ENCODE data around the gene FTO. TPM values are rescaled to one million over a fixed set of nuclear protein-coding genes. Genes with fewer than 3 reads are reported as not detected.

Gene FTO
- 100 to 1,000 TPM; 125 to 182 (median 164) TPM for total RNA-seq

GRCh38 chr16:53703590-53704444 is at the start of gene FTO, which contains the start of gene RPGRIP1L:
Gene FTO (plus strand): TSS chr16:53704156.
Gene RPGRIP1L (minus strand): TSS chr16:53703859. CDS start chr16:53700723, 3,136 bp downstream.
- peak in 1 of 2 donors; percentile 56 for TF ChIP-seq POLR2A (IDR thresholded peaks at IDR 0.05)
- TF ChIP-seq, protein P1, sequence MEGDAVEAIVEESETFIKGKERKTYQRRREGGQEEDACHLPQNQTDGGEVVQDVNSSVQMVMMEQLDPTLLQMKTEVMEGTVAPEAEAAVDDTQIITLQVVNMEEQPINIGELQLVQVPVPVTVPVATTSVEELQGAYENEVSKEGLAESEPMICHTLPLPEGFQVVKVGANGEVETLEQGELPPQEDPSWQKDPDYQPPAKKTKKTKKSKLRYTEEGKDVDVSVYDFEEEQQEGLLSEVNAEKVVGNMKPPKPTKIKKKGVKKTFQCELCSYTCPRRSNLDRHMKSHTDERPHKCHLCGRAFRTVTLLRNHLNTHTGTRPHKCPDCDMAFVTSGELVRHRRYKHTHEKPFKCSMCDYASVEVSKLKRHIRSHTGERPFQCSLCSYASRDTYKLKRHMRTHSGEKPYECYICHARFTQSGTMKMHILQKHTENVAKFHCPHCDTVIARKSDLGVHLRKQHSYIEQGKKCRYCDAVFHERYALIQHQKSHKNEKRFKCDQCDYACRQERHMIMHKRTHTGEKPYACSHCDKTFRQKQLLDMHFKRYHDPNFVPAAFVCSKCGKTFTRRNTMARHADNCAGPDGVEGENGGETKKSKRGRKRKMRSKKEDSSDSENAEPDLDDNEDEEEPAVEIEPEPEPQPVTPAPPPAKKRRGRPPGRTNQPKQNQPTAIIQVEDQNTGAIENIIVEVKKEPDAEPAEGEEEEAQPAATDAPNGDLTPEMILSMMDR (IDR thresholded peaks at IDR 0.05), result peak in 3 of 6 experiments; percentile 14 to 46 (median 32)
- Histone ChIP-seq H3K9me3 (no peaks in the 10 kb centered on the region), H3K27me3 (no peaks in the 10 kb centered on the region), H3K36me3 (no peaks in the 10 kb centered on the region), H3K27ac (peak within 1 kb of the TSS in 2 of 3 donors; percentile 18 to 50), H3K4me1 (peaks cover 9 to 16% of the 10 kb centered on the region in 2 donors), H3K4me3 (replicated peaks in 1 of 3) (peak within 1 kb of the TSS; percentile 47 to 75 (median 74))
- WGBS, 2 donors, result 1% methylated on average over 42 to 48 of the region's 57 CpGs
- intact Hi-C loops (cut with DNase I), result no loop called here
- DNase-seq, result peak; percentile 99

DNA sequence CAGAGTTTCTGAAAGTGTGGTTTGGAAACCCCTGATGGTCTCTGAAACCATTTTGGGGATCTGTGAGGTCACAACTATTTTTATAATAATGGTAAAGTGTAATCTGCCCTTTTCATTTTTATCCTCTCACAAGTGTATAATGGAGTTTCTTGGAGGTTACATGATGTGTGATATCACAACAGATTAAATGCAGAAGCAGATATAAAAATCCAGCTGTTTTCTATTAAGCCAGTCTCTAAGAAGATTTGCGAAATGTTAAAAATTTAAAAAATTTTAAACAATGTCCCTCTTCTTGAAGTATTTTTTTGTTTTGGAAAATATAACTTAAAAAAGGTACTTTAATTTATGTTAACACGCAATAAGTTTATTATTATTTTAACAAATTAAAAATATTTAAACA is 49.0 kb upstream of the FTO start:
- 98% methylated on average over 2 of the region's 2 CpGs for WGBS, 2 donors
- Histone ChIP-seq H3K4me3 (replicated peaks in 1 of 3) (no peak overlapping the region), H3K4me1 (no peaks in the 10 kb centered on the region), H3K27ac (no peak overlapping the region), H3K36me3 (no peaks in the 10 kb centered on the region), H3K27me3 (no peaks in the 10 kb centered on the region), H3K9me3 (no peaks in the 10 kb centered on the region)
- intact Hi-C loops (cut with DNase I), result no loop called here
- no peak for DNase-seq
- TF ChIP-seq, protein P1 (IDR thresholded peaks at IDR 0.05), result no peak
- TF ChIP-seq POLR2A (IDR thresholded peaks at IDR 0.05), result no peak

DNA sequence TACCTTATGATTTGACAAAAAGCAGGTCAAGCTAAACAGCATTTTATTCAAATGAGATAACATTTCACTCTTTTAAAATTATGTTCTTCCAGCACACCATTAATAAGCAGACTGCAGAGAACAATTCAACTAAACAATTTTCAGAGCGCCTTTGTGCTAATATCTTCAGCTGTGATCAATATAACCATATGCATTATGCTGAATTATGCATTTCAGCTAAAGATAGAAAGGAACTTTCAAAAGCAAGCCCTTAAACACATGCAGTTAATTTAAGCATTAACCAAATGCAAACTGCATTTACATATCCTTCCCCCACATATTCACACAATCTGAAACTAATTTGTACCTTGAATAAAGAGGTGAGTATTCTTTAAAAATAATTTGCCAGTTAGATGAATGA is 41.9 kb upstream of the FTO start:
- no peaks in the 10 kb centered on the region for H3K9me3 ChIP-seq
- 95 to 97% methylated on average over 1 of the region's 1 CpG for WGBS, 2 donors
- DNase-seq, result no peak
- TF ChIP-seq POLR2A (IDR thresholded peaks at IDR 0.05), result no peak
- TF ChIP-seq, protein P1 (IDR thresholded peaks at IDR 0.05), result no peak
- H3K4me1 ChIP-seq, result no peaks in the 10 kb centered on the region
- no peaks in the 10 kb centered on the region for H3K27me3 ChIP-seq
- H3K4me3 ChIP-seq (replicated peaks in 1 of 3), result no peak overlapping the region
- intact Hi-C loops (cut with DNase I), result no loop called here
- no peaks in the 10 kb centered on the region for H3K36me3 ChIP-seq
- no peak overlapping the region for H3K27ac ChIP-seq

GRCh38 chr16:53664724-53665345 is 39.1 kb upstream of the FTO start:
- no peak overlapping the region for H3K27ac ChIP-seq
- no peaks in the 10 kb centered on the region for H3K9me3 ChIP-seq
- H3K4me3 ChIP-seq (replicated peaks in 1 of 3), result no peak overlapping the region
- TF ChIP-seq, protein P1 (IDR thresholded peaks at IDR 0.05), result no peak
- no peak for TF ChIP-seq POLR2A (IDR thresholded peaks at IDR 0.05)
- no peaks in the 10 kb centered on the region for H3K27me3 ChIP-seq
- WGBS, 2 donors, result 71 to 74% methylated on average over 7 of the region's 7 CpGs
- no peaks in the 10 kb centered on the region for H3K36me3 ChIP-seq
- H3K4me1 ChIP-seq, result no peaks in the 10 kb centered on the region
- intact Hi-C loops (cut with DNase I), result no loop called here
- DNase-seq, result no peak

Measured in thyroid gland (tissue), 4 donors.